Measurements from ENCODE around the gene NRCAM.

The NRCAM gene

GRCh38 chr7:108293149-108293612, 163.1 kb downstream of the NRCAM start:
- no peak for TF ChIP-seq CTCF (IDR thresholded peaks at IDR 0.05; ENCODE audit: borderline replicate concordance, control extremely low read depth, extremely low read depth, insufficient read depth, missing control alignments)
- no peak for DNase-seq (ENCODE audit: low spot score)
- in situ Hi-C loops (cut with MboI; ENCODE audit: low sequenced_read_pairs, unreplicated experiment): no loop called here

- in situ Hi-C loops (cut with MboI; ENCODE audit: low sequenced_read_pairs, unreplicated experiment): no loop called here
- DNase-seq (ENCODE audit: low spot score): no peak
- TF ChIP-seq CTCF (IDR thresholded peaks at IDR 0.05; ENCODE audit: borderline replicate concordance, control extremely low read depth, extremely low read depth, insufficient read depth, missing control alignments): no peak
These were observed 163.7 kb downstream of the NRCAM start for GRCh38 chr7:108292541-108292940.

- no peak for DNase-seq (ENCODE audit: low spot score)
- no peak for TF ChIP-seq CTCF (IDR thresholded peaks at IDR 0.05; ENCODE audit: borderline replicate concordance, control extremely low read depth, extremely low read depth, insufficient read depth, missing control alignments)
- in situ Hi-C loops (cut with MboI; ENCODE audit: low sequenced_read_pairs, unreplicated experiment): no loop called here
These were observed 164.3 kb downstream of the NRCAM start for GRCh38 chr7:108291791-108292440.

GRCh38 chr7:108291152-108291508, 165.1 kb downstream of the NRCAM start:
- TF ChIP-seq CTCF (IDR thresholded peaks at IDR 0.05; ENCODE audit: borderline replicate concordance, control extremely low read depth, extremely low read depth, insufficient read depth, missing control alignments): no peak
- in situ Hi-C loops (cut with MboI; ENCODE audit: low sequenced_read_pairs, unreplicated experiment): no loop called here
- no peak for DNase-seq (ENCODE audit: low spot score)

- no peak for TF ChIP-seq CTCF (IDR thresholded peaks at IDR 0.05; ENCODE audit: borderline replicate concordance, control extremely low read depth, extremely low read depth, insufficient read depth, missing control alignments)
- in situ Hi-C loops (cut with MboI; ENCODE audit: low sequenced_read_pairs, unreplicated experiment): no loop called here
- DNase-seq (ENCODE audit: low spot score): no peak
These were observed 165.6 kb downstream of the NRCAM start for GRCh38 chr7:108290459-108291151.

GRCh38 chr7:108289852-108290251, 166.4 kb downstream of the NRCAM start:
- no peak for DNase-seq (ENCODE audit: low spot score)
- no peak for TF ChIP-seq CTCF (IDR thresholded peaks at IDR 0.05; ENCODE audit: borderline replicate concordance, control extremely low read depth, extremely low read depth, insufficient read depth, missing control alignments)
- in situ Hi-C loops (cut with MboI; ENCODE audit: low sequenced_read_pairs, unreplicated experiment): no loop called here

Data from GM13976 (cell line).